Type B pancreatic cell (in vitro differentiated cells): Measurements from ENCODE around the gene ANKRD33B. TPM values are rescaled to one million over a fixed set of nuclear protein-coding genes. Genes with fewer than 3 reads are reported as not detected.

Experiments
- DNase-seq: peaks from one replicate; pipeline ENCODE4 v3.0.0; 2021; ENCODE audit warnings: mixed read lengths; ENCODE audit not compliant: unreplicated experiment; ENCODE audit errors: extremely low spot score
- H3K27ac Mint-ChIP-seq: 2 replicates; pipeline ENCODE4 v1.8.0; 2021; ENCODE audit warnings: mild to moderate bottlenecking, mixed read lengths
- H3K27me3 Mint-ChIP-seq: 2 replicates; pipeline ENCODE4 v1.8.0; 2021; ENCODE audit warnings: mixed read lengths
- H3K36me3 Mint-ChIP-seq: 2 replicates; pipeline ENCODE4 v1.8.0; 2021; ENCODE audit warnings: mixed read lengths
- H3K4me1 Mint-ChIP-seq: one replicate; pipeline ENCODE4 v1.8.0; 2021; ENCODE audit warnings: mixed read lengths; ENCODE audit not compliant: unreplicated experiment
- H3K4me3 Mint-ChIP-seq: 2 replicates; pipeline ENCODE4 v1.8.0; 2021; ENCODE audit warnings: mild to moderate bottlenecking, mixed read lengths
- H3K9me3 Mint-ChIP-seq: 2 replicates; pipeline ENCODE4 v1.8.0; 2021; ENCODE audit warnings: mixed read lengths
- total RNA-seq: library from RNA; stranded (reverse); gene quantifications from 2 replicates; pipeline ENCODE4 v1.2.1, GENCODE V29; 2021; ENCODE audit warnings: low replicate concordance
- TF ChIP-seq, protein P1 (sequence below): fragments of 200-600 bp; sonication (generic); conservative IDR thresholded peaks from 2 replicates; pipeline ENCODE4 v1.5.0; 2021; ENCODE audit warnings: antibody characterized with exemption, mild to moderate bottlenecking

Gene ANKRD33B
- total RNA-seq, 1 donor from 2014 or later = 3.4 TPM

DNA sequence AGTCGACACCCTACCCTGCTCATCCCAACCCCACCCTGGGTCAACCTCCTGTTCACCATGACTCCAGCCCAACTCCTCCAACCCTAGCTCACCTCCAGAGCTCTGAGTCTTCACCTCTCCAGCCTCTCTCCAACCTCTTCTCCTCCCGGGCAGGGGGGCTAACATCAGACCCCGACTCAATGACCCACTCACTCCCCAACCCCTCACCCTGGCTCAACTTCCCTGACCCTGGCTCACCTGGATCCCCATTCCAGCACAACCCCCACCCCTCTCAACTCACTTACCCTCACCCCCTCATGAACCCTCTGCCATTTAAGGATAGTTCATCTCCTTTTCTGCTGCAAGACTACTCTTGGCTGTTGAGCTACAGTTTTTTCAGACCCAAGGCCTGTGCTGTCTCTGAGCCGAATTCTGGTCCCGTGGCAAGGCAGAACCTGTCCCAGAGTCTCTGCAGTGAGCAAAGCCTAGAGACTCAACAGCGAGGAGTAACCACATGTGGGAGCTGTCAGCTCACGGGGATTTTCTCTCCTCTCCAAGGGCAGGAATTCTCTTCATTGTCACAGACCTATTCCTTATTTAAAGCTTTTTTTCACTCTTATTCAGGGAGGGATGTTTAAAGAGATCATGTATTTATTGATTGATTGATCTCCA lies 29.8 kb downstream of the ANKRD33B start:
- Mint-ChIP-seq H3K27ac (no peak overlapping the region), H3K4me3 (no peak overlapping the region), H3K36me3 (no peaks in the 10 kb centered on the region), H3K27me3 (no peaks in the 10 kb centered on the region), H3K9me3 (no peaks in the 10 kb centered on the region), H3K4me1 (peaks cover 20% of the 10 kb centered on the region)
- TF ChIP-seq, protein P1, sequence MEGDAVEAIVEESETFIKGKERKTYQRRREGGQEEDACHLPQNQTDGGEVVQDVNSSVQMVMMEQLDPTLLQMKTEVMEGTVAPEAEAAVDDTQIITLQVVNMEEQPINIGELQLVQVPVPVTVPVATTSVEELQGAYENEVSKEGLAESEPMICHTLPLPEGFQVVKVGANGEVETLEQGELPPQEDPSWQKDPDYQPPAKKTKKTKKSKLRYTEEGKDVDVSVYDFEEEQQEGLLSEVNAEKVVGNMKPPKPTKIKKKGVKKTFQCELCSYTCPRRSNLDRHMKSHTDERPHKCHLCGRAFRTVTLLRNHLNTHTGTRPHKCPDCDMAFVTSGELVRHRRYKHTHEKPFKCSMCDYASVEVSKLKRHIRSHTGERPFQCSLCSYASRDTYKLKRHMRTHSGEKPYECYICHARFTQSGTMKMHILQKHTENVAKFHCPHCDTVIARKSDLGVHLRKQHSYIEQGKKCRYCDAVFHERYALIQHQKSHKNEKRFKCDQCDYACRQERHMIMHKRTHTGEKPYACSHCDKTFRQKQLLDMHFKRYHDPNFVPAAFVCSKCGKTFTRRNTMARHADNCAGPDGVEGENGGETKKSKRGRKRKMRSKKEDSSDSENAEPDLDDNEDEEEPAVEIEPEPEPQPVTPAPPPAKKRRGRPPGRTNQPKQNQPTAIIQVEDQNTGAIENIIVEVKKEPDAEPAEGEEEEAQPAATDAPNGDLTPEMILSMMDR = no peak
- peak; percentile 25 for DNase-seq

DNA sequence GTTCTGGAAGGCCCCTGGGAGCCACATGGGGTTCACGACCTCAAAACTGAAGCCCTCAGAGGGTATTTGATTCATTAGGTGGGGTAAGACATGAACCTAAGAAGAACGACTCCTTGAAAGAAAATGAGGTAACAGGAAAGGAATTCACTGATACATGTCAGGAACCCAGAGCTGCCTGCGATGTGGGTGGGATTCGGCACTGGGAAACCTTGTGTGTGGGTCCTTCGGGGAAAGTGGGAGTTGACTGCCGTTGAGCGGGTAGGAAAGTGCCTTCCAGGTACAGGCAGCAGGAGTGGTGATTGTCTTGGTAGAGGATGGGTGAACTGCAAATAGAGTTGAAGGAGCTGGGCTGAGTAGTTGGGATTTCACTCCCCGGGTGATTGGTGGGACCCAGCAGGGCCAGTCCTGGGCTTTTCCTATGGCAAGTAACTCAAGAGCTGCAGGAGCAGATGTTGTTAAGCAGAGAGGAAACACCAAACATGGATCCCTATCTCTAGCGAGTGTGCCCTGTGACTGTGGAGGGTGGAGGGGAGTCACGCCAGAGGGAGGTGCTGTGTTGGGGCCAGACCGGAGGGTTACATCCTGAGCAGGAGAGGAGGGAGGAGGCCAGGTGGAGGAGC lies 30.8 kb downstream of the ANKRD33B start:
- Mint-ChIP-seq H3K4me1 (peaks cover 20% of the 10 kb centered on the region), H3K9me3 (no peaks in the 10 kb centered on the region), H3K36me3 (no peaks in the 10 kb centered on the region), H3K27me3 (no peaks in the 10 kb centered on the region), H3K27ac (peak overlapping the region; percentile 77), H3K4me3 (no peak overlapping the region)
- peak; percentile 59 for DNase-seq
- TF ChIP-seq, protein P1 = no peak

DNA sequence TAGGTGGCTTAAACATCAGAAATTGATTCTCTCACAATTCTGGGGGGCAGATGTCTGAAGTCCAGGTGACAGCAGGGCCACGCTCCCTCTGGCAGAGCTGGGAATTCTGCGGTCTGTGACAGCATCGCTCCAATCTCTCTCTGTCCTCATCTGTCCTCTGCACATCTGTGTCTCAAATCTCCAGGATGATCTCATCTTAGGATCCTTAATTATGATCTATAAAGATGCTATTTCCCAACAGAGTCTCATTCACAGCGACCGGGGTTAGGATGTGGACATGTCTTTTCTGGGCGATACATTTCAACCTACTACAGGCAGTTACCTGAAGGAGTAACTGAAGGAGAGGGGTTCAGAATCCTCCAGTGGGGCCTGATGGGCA lies 31.4 kb downstream of the ANKRD33B start:
- no peak for DNase-seq
- no peaks in the 10 kb centered on the region for H3K9me3 Mint-ChIP-seq
- peaks cover 19% of the 10 kb centered on the region for H3K4me1 Mint-ChIP-seq
- no peaks in the 10 kb centered on the region for H3K27me3 Mint-ChIP-seq
- H3K27ac Mint-ChIP-seq = peak overlapping the region; percentile 77
- no peaks in the 10 kb centered on the region for H3K36me3 Mint-ChIP-seq
- TF ChIP-seq, protein P1 = no peak
- no peak overlapping the region for H3K4me3 Mint-ChIP-seq

DNA sequence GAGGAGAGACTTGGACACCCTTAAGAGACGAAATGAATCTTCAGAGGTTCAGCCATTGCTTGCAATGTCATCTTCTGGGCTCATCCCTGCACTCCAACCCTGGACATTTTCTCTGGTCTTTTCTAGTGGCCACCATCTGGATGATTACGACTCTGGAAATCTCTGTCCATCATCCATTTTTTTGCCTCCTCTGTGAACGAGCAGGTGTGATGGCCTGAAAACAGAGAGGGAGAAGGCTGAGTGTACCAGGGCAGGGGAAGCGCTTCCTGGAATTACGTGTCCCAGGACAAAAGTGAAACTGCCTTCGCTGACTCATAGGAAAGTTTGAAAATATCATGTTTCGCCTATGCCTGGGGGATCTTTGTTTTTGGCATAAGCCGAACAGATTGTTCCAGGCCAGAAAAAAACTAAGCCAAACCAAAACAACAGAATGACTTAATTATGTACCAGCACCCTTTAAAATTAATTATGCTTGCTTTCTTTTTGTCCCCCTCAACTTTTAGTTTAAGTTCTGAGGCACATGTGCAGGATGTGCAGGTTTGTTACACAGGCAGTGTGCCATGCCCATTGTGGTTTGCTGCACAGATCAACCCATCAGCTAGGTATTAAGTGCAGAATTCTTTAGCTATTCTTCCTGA lies 31.9 kb downstream of the ANKRD33B start:
- H3K27me3 Mint-ChIP-seq = no peaks in the 10 kb centered on the region

DNA sequence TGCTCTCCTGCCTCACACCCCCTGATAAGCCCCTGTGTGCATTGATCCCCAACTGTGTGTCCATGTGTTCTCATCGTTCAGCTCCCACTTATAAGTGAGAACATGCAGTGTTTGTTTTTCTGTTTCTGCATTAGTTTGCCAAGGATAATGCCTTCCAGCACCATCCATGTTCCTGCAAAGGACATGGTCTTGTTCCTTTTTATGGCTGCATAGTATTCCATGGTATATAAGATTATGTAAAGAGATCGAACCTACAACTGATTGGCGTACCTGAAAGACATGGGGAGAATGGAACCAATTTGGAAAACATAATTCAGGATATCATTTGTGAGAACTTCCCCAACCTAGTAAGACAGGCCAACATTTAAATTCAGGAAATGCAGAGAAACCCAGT lies 32.4 kb downstream of the ANKRD33B start:
- Mint-ChIP-seq H3K27ac (peak overlapping the region; percentile 70), H3K4me1 (peaks cover 14% of the 10 kb centered on the region)

More for the DNA sequence above, 31.9 kb downstream of the ANKRD33B start:
- H3K36me3 Mint-ChIP-seq = no peaks in the 10 kb centered on the region
- H3K27ac Mint-ChIP-seq = peak overlapping the region; percentile 70
- TF ChIP-seq, protein P1 = no peak
- no peak overlapping the region for H3K4me3 Mint-ChIP-seq
- H3K4me1 Mint-ChIP-seq = peaks cover 14% of the 10 kb centered on the region
- H3K9me3 Mint-ChIP-seq = no peaks in the 10 kb centered on the region
- peak; percentile 25 for DNase-seq

More for the DNA sequence above, 32.4 kb downstream of the ANKRD33B start:
- no peaks in the 10 kb centered on the region for H3K36me3 Mint-ChIP-seq
- no peaks in the 10 kb centered on the region for H3K27me3 Mint-ChIP-seq
- no peak for DNase-seq
- no peaks in the 10 kb centered on the region for H3K9me3 Mint-ChIP-seq
- no peak overlapping the region for H3K4me3 Mint-ChIP-seq
- TF ChIP-seq, protein P1 = no peak
